Left cardiac atrium (tissue), 4 donors: Measurements from ENCODE around the gene KCNK1. TPM values are rescaled to one million over a fixed set of nuclear protein-coding genes. Genes with fewer than 3 reads are reported as not detected.

Experiments
- ATAC-seq, 2 donors: fragments of 200-7000 bp; cut with Tn5 transposase; one replicate each; pipeline ENCODE4 v1.9.1; 2020; ENCODE audit warnings: mild to moderate bottlenecking in 2 of 2, moderate library complexity in 2 of 2
- DNase-seq: peaks from one replicate; pipeline ENCODE4 v3.0.0-alpha.2; 2020
- intact Hi-C, 2 donors: fragments of 100-400 bp; cut with DNase I; formaldehyde crosslinking; loops; one replicate each; pipeline versions ENCODE4 v1.14.1 to v1.15.1; 2022 to 2023
- long read RNA-seq: library from polyadenylated mRNA; unstranded; transcript quantifications from one replicate; pipeline ENCODE4 v2.0.0, GENCODE V29; 2021
- total RNA-seq, 2 donors: library from RNA; stranded (reverse); fragmentation: NEBNext Ultra II Directional; extraction: Animal tissue kit (Norgen Biotek cat#: 25700); gene quantifications; one replicate each; pipeline ENCODE4 v1.2.1, GENCODE V29; 2021
- donor health status: DM: no; HTN: yes; CAD: no.
- donor health status: DM: no; HTN: yes; CAD: no; lungs with severe emphysema.
- donor health status: DM: yes; HTN: yes; CAD: no.
- donor health status: Dilated cardiomyopathy.

KCNK1 gene
- total RNA-seq = 10 to 100 TPM; 60.9 to 69.6 TPM
- long read RNA-seq, transcript KCNK1-202 (3 exons, 2,161 nt) = major isoform, 107 of 112 reads
- long read RNA-seq, partial matches to known transcripts = 0 of 112 reads
- long read RNA-seq, other reads (novel, unspliced or antisense) = 5 of 112 reads

- DNase-seq (peak; percentile 77), ATAC-seq (peak; percentile 83 to 90)
- intact Hi-C loops = no loop called here
These were observed at the start of gene KCNK1 for GRCh38 chr1:233613252-233614172. TSS of gene KCNK1 (plus strand) at chr1:233614106. CDS start at chr1:233614172, 66 bp downstream.

GRCh38 chr1:233565313-233565712, 48.6 kb upstream of the KCNK1 start:
- intact Hi-C loops = no loop called here
- DNase-seq (no peak), ATAC-seq (no peak)

DNA sequence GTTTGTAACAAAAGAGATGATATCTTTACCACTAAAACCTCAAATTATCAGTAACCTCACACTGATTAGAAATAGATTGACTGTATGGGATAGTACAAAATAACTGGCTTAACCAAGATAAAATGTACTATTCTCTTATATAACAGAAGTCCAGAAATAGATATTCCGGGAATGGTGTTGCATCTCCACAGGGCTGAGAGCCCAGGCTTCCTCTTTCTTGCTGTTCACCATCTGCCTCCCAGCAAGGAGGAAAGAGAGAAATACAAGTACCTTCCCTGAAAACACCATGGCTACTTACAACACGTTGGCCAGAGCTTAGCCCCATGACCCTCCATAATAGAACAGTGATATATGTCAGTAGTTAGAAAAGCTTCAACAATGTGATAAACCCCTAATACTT, 47.0 kb upstream of the KCNK1 start:
- intact Hi-C loops = no loop called here

GRCh38 chr1:233569636-233570035, 44.3 kb upstream of the KCNK1 start:
- intact Hi-C loops = no loop called here
- ATAC-seq (no peak), DNase-seq (no peak)

More for the DNA sequence above, 47.0 kb upstream of the KCNK1 start:
- DNase-seq = no peak
- no peak for ATAC-seq

GRCh38 chr1:233570216-233570615, 43.7 kb upstream of the KCNK1 start:
- intact Hi-C loops = no loop called here
- no peak for ATAC-seq
- no peak for DNase-seq

DNA sequence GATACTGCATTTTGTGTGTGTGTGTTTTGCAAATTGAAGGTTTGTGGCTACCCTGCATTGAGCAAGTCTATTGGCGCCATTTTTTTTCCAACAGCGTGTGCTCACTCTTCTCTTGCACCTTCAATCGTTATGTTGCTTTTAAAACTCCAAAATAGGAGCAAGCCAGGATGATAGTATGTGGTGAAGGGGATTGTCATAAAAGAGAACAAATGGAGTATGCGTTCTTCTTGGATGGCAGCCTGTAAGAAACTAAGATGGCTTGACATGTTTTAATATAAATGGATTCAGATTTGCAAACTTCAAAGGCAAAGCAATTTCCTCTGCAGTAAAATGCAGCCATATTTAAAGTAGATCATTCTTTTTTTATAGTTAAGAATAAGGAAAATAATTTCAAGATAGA, 43.2 kb upstream of the KCNK1 start:
- ATAC-seq (no peak), DNase-seq (no peak)
- intact Hi-C loops = no loop called here

DNA sequence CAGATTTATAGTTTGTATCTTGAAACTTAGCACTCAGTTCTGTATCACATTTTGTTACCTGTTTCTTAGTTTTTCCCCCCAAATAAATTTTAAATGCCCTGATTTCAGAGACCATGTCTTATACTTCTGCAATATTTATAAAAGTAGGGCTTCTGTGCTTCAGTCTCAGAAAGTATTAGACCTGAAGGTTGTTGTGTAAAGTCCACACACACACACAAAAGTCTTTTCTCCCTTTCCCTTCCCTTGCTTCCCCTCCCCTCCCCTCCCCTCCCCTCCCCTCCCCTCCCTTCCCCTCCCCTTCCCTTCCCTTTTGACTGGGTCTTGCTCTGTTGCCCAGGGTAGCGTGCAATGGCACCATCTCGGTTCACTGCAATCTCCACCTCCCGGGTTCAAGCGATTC, 41.0 kb upstream of the KCNK1 start:
- intact Hi-C loops = no loop called here
- DNase-seq (no peak), ATAC-seq (no peak)

GRCh38 chr1:233575450-233575849, 38.5 kb upstream of the KCNK1 start:
- intact Hi-C loops = no loop called here
- DNase-seq = no peak

GRCh38 chr1:233582439-233582838, 31.5 kb upstream of the KCNK1 start:
- ATAC-seq (no peak), DNase-seq (no peak)
- intact Hi-C loops = no loop called here

More at GRCh38 chr1:233575450-233575849, 38.5 kb upstream of the KCNK1 start:
- ATAC-seq = no peak

DNA sequence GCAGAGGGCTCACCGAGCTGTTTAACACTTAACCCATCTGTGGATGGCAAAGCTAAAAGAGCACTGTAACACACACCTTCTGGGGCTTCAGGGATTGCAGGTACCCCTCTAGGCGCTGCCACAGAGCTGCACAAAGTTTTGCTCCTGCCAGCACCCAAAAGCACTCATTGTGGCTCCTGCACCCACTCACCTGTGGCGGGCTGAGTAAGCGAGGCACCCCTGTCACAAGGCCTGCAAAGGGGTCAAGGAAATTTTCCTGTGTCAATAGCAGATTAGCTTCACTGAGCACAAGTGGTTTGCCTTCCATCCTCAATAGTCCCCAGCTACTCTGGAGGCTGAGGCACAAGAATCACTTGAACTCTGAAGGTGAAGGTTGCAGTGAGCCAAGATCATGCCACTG, 29.5 kb upstream of the KCNK1 start:
- intact Hi-C loops = no loop called here
- ATAC-seq (no peak), DNase-seq (no peak)

DNA sequence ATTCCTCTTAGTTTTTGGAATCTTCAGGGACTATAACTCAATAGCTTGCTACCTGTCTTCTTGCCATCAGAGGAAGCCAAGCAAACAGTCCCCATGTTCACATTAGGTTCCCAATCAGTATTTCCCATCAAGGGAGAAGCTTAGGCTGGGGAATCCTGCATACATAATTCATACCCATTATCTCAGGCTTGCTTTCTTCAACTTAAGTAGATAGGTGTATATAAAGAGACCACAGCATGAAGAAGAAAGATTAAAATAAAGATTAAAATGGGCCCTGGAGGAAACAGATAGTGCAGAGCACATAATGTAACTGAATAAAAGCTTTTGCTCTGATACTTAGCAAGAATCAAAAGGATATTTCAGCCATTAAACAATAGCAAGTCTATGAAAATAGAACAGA, 29.0 kb upstream of the KCNK1 start:
- intact Hi-C loops = no loop called here
- no peak for ATAC-seq
- DNase-seq = no peak

DNA sequence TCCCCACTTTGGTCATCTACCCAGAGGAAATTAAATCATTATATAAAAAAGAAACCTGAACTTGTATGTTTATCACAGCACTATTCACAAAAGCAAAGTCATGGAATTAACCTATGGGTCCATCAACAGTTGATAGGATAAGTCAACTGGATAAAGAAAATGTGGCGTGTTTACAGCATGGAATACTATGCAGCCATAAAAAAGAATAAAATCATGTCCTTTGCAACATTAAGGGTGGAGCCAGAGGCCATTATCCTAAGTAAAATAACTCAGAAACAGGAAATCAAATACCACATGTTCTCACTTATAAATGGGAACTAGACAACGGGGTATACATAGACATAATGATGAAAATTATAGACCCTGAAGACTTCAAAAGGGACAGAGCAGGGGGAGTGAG, 27.6 kb upstream of the KCNK1 start:
- no peak for ATAC-seq
- DNase-seq = no peak
- intact Hi-C loops = no loop called here

- intact Hi-C loops = no loop called here
- no peak for ATAC-seq
- no peak for DNase-seq
These were observed 26.7 kb upstream of the KCNK1 start for GRCh38 chr1:233587196-233587595.

DNA sequence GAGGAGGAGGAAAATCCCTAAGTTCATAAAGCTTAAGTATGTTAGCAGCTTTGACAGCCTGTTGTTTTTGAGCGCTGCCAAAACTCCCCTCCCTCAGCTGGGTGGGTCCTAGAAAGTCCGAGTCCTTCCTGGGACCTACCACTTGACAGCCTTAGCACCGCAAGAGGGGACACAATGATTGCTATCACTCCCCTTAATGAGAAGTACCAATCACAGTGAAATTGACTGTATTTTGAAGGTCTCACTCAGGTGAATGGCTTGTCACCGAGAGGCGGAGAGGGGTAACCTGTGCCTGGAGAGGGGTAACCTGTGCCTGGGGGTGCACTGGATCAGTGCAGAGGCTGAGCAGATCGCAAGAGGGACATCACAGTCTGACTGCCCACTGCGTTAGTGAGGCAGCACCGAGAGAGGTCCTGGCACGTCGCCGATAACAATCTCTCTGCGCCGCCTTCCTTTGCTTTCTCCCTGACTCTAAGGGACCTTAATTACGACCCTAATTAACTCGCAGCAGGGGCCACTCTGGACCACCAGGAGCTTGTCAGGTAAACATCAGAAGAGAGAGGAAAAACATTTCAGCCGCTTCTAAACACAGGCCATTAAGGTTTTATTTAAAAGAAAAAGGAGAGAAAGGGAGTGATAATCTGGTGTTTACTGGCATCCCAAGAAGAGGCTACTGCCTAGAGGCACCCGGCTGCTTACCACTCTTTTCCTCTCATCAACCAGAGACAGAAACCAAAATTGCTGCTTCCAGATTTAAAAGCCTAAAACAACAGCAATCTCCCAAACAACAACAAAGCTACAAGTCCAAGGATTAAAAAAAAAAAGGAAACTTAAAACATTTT, 25.7 kb upstream of the KCNK1 start:
- DNase-seq (no peak), ATAC-seq (no peak)
- intact Hi-C loops = no loop called here

DNA sequence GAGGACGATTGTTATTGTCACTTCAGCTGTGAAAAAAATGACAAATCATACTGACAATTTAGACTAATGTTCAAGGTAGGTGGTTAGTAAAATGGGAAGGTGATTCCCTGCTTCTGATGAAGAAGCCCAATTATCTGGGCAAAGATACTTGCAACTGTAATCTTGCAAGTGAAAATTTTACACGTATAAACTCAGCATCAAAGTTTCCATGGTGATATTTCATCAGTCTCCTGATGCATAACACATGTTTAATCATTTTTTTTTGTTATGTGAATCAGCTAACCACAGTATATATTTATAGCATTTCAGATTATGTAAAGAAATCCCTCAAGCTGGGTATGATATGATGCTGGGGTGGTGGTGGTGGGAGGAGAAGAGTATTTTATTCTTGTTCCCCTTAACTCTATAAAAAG, 16.4 kb upstream of the KCNK1 start:
- DNase-seq (no peak), ATAC-seq (no peak)
- intact Hi-C loops = no loop called here

GRCh38 chr1:233598891-233599541, 14.9 kb upstream of the KCNK1 start:
- intact Hi-C loops = no loop called here
- DNase-seq (no peak), ATAC-seq (no peak)

DNA sequence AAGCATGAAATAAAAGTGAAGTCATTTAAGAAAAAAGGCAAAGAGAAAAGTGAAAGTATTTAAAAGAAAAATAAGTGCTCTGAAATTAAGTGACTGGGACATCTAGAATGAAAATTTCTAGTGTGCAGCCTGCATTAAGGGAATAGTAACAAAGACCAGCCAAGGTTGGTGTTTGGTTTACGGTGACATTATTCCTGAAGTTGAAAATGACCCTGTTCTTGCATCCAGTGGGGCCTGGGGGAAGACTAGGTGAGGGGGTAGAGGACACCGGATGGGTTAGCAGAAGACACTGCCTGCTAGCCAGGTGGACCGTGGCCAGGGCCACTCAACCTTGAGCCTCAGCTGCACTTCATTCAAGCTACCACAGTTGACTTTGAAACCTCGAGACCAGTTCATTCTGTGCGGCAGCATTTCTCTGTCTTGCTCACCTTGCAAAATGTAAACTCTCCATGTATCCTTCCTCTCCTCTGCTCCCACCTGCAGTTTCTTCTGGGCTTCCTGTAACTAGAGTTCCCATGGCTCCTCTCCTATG, 14.3 kb upstream of the KCNK1 start:
- ATAC-seq = no peak
- no peak for DNase-seq
- intact Hi-C loops = no loop called here

GRCh38 chr1:233600488-233600887, 13.4 kb upstream of the KCNK1 start:
- ATAC-seq (no peak), DNase-seq (no peak)
- intact Hi-C loops = no loop called here

GRCh38 chr1:233603478-233603877, 10.4 kb upstream of the KCNK1 start:
- ATAC-seq = no peak
- intact Hi-C loops = no loop called here
- no peak for DNase-seq
